Subcutaneous abdominal adipose tissue (tissue), 5 donors: ENCODE results near the gene GLYR1.

ENCODE experiments used
- H3K27ac ChIP-seq: one replicate; pipeline ENCODE4 v1.7.0; 2013; ENCODE audit warnings: low read depth, mild to moderate bottlenecking, inconsistent platforms, low read length, moderate library complexity
- H3K27me3 ChIP-seq, 5 donors: one replicate each; pipeline ENCODE4 v1.7.0; 2013; ENCODE audit warnings: low read length in 5 of 5, inconsistent platforms in 1 of 5; ENCODE audit not compliant: control insufficient read depth in 5 of 5, insufficient read depth in 4 of 5
- H3K36me3 ChIP-seq, 5 donors: one replicate each; pipeline ENCODE4 v1.7.0; 2013; ENCODE audit warnings: low read length in 5 of 5; ENCODE audit not compliant: control insufficient read depth in 5 of 5, insufficient read depth in 5 of 5
- H3K4me1 ChIP-seq, 5 donors: one replicate each; pipeline ENCODE4 v1.7.0; 2013; ENCODE audit warnings: low read length in 5 of 5, mild to moderate bottlenecking in 3 of 5, moderate library complexity in 1 of 5; ENCODE audit not compliant: control insufficient read depth in 5 of 5, insufficient read depth in 5 of 5
- H3K4me3 ChIP-seq, 5 donors: one replicate each; pipeline ENCODE4 v1.7.0; 2013; ENCODE audit warnings: low read length in 5 of 5, low read depth in 1 of 5
- H3K9ac ChIP-seq, 5 donors: one replicate each; pipeline ENCODE4 v1.7.0; 2013; ENCODE audit warnings: low read length in 5 of 5, mild to moderate bottlenecking in 4 of 5, moderate library complexity in 3 of 5
- H3K9me3 ChIP-seq, 5 donors: one replicate each; pipeline ENCODE4 v1.7.0; 2013; ENCODE audit warnings: low read length in 5 of 5; ENCODE audit not compliant: control insufficient read depth in 5 of 5
- donor health status: healthy.
- donor health status: healthy.
- donor health status: healthy.
- donor health status: healthy.
- donor health status: healthy.

Gene GLYR1

GRCh38 chr16:4890686-4891085 lies 43.6 kb upstream of the GLYR1 start:
- Histone ChIP-seq H3K9ac (no peak overlapping the region), H3K27ac (no peak overlapping the region), H3K9me3 (no peaks in the 10 kb centered on the region), H3K4me1 (no peaks in the 10 kb centered on the region), H3K36me3 (peaks cover 0 to 81% (median 43%) of the 10 kb centered on the region in 5 donors), H3K27me3 (no peaks in the 10 kb centered on the region), H3K4me3 (no peak overlapping the region)

GRCh38 chr16:4890026-4890425 lies 42.9 kb upstream of the GLYR1 start:
- Histone ChIP-seq H3K4me1 (no peaks in the 10 kb centered on the region), H3K27ac (no peak overlapping the region), H3K36me3 (peaks cover 0 to 81% (median 49%) of the 10 kb centered on the region in 5 donors), H3K9me3 (no peaks in the 10 kb centered on the region), H3K4me3 (no peak overlapping the region), H3K27me3 (no peaks in the 10 kb centered on the region), H3K9ac (no peak overlapping the region)

- Histone ChIP-seq H3K4me1 (no peaks in the 10 kb centered on the region), H3K27me3 (no peaks in the 10 kb centered on the region), H3K4me3 (no peak overlapping the region), H3K36me3 (peaks cover 0 to 89% (median 60%) of the 10 kb centered on the region in 5 donors), H3K27ac (no peak overlapping the region), H3K9ac (no peak overlapping the region), H3K9me3 (no peaks in the 10 kb centered on the region)
Measured at GRCh38 chr16:4888428-4889135, 41.5 kb upstream of the GLYR1 start.

GRCh38 chr16:4886151-4886550 lies 39.1 kb upstream of the GLYR1 start:
- Histone ChIP-seq H3K9ac (no peak overlapping the region), H3K27ac (no peak overlapping the region), H3K4me1 (no peaks in the 10 kb centered on the region), H3K36me3 (peaks cover 0 to 91% (median 80%) of the 10 kb centered on the region in 5 donors), H3K27me3 (no peaks in the 10 kb centered on the region), H3K4me3 (no peak overlapping the region), H3K9me3 (no peaks in the 10 kb centered on the region)

GRCh38 chr16:4884972-4885874 lies 38.1 kb upstream of the GLYR1 start:
- Histone ChIP-seq H3K36me3 (peaks cover 2 to 91% (median 83%) of the 10 kb centered on the region in 5 donors), H3K27ac (no peak overlapping the region), H3K4me3 (no peak overlapping the region), H3K4me1 (no peaks in the 10 kb centered on the region), H3K9ac (no peak overlapping the region), H3K27me3 (no peaks in the 10 kb centered on the region), H3K9me3 (no peaks in the 10 kb centered on the region)

GRCh38 chr16:4884209-4884608 lies 37.1 kb upstream of the GLYR1 start:
- H3K4me3 ChIP-seq, result no peak overlapping the region
- no peaks in the 10 kb centered on the region for H3K4me1 ChIP-seq
- H3K27me3 ChIP-seq, result no peaks in the 10 kb centered on the region
- H3K27ac ChIP-seq, result no peak overlapping the region
- no peak overlapping the region for H3K9ac ChIP-seq
- peaks cover 5 to 92% (median 87%) of the 10 kb centered on the region in 5 donors for H3K36me3 ChIP-seq
- no peaks in the 10 kb centered on the region for H3K9me3 ChIP-seq

- Histone ChIP-seq H3K27me3 (no peaks in the 10 kb centered on the region), H3K36me3 (peaks cover 5 to 97% (median 93%) of the 10 kb centered on the region in 5 donors), H3K9ac (no peak overlapping the region), H3K9me3 (no peaks in the 10 kb centered on the region), H3K4me1 (no peaks in the 10 kb centered on the region), H3K4me3 (no peak overlapping the region), H3K27ac (no peak overlapping the region)
Measured at GRCh38 chr16:4883501-4883900, 36.4 kb upstream of the GLYR1 start.

- H3K9ac ChIP-seq, result no peak overlapping the region
- no peaks in the 10 kb centered on the region for H3K27me3 ChIP-seq
- no peaks in the 10 kb centered on the region for H3K4me1 ChIP-seq
- H3K9me3 ChIP-seq, result no peaks in the 10 kb centered on the region
- H3K27ac ChIP-seq, result no peak overlapping the region
- H3K4me3 ChIP-seq, result no peak overlapping the region
- H3K36me3 ChIP-seq, result peaks cover 5 to 97% (median 94%) of the 10 kb centered on the region in 5 donors
Measured at GRCh38 chr16:4882633-4883285, 35.7 kb upstream of the GLYR1 start.

- Histone ChIP-seq H3K27ac (no peak overlapping the region), H3K9me3 (no peaks in the 10 kb centered on the region), H3K4me3 (no peak overlapping the region), H3K9ac (no peak overlapping the region), H3K36me3 (peaks cover 5 to 97% (median 95%) of the 10 kb centered on the region in 5 donors), H3K27me3 (no peaks in the 10 kb centered on the region), H3K4me1 (no peaks in the 10 kb centered on the region)
Measured at GRCh38 chr16:4882000-4882632, 35.0 kb upstream of the GLYR1 start.
